Neuronal stem cell (in vitro differentiated cells): Measurements from ENCODE around the gene OTUD7B. TPM values are rescaled to one million over a fixed set of nuclear protein-coding genes. Genes with fewer than 3 reads are reported as not detected.
"Not testable (repeated sequence)": the region's sequence is repeated elsewhere in the genome, so short reads cannot be mapped to it uniquely, and the experiment has no call there.

Experiments used
- DNase-seq: peaks from one replicate; pipeline ENCODE4 v3.0.0-alpha.2; 2013; ENCODE audit warnings: low spot score
- H2AFZ ChIP-seq: one replicate; pipeline ENCODE4 v1.6.1; 2013; ENCODE audit warnings: mild to moderate bottlenecking, low read length, inconsistent platforms
- H2AK5ac ChIP-seq: 2 replicates; pipeline ENCODE4 v1.6.1; 2013; ENCODE audit warnings: low read depth, mild to moderate bottlenecking, inconsistent platforms, low read length, moderate library complexity, mixed read lengths
- H2BK120ac ChIP-seq: 2 replicates; pipeline ENCODE4 v1.6.1; 2013; ENCODE audit warnings: low read depth, mild to moderate bottlenecking, inconsistent platforms, low read length, moderate library complexity, mixed read lengths
- H2BK12ac ChIP-seq: one replicate; pipeline ENCODE4 v1.6.1; 2013; ENCODE audit warnings: low read length, inconsistent platforms
- H2BK15ac ChIP-seq: 2 replicates; pipeline ENCODE4 v1.6.1; 2013; ENCODE audit warnings: mild to moderate bottlenecking, low read length, inconsistent platforms, mixed read lengths
- H2BK5ac ChIP-seq: one replicate; pipeline ENCODE4 v1.6.1; 2013; ENCODE audit warnings: inconsistent platforms, mild to moderate bottlenecking, low read length, moderate library complexity
- H3K14ac ChIP-seq: one replicate; pipeline ENCODE4 v1.6.1; 2013; ENCODE audit warnings: low read length, inconsistent platforms
- H3K18ac ChIP-seq: 2 replicates; pipeline ENCODE4 v1.6.1; 2013; ENCODE audit warnings: low read length, inconsistent platforms
- H3K23ac ChIP-seq: 2 replicates; pipeline ENCODE4 v1.6.1; 2013; ENCODE audit warnings: low read depth, mild to moderate bottlenecking, mixed read lengths, low read length, inconsistent platforms; ENCODE audit not compliant: poor library complexity
- H3K27ac ChIP-seq: replicated peaks from 3 replicates; pipeline ENCODE4 v1.5.1; 2013; ENCODE audit warnings: low read length, inconsistent platforms
- H3K27me3 ChIP-seq, 3 experiments: 2 replicates each; pipeline ENCODE4 v1.6.1; 2013; ENCODE audit warnings: low read length in 3 of 3, mild to moderate bottlenecking in 2 of 3, inconsistent platforms in 1 of 3, low read depth in 1 of 3, mixed read lengths in 1 of 3, moderate library complexity in 1 of 3; ENCODE audit not compliant: control insufficient read depth in 3 of 3, insufficient read depth in 3 of 3
- H3K36me3 ChIP-seq, 2 donors: replicated peaks in 1 of 2; 2 replicates each; pipeline ENCODE4 v1.6.1; 2013; ENCODE audit warnings: low read length in 2 of 2; ENCODE audit not compliant: control insufficient read depth in 2 of 2, insufficient read depth in 2 of 2
- H3K4ac ChIP-seq: 2 replicates; pipeline ENCODE4 v1.6.1; 2013; ENCODE audit warnings: inconsistent platforms, mild to moderate bottlenecking, low read length, moderate library complexity
- H3K4me1 ChIP-seq, 2 donors: 1 replicate in 1 of 2; 2 replicates in 1 of 2; pipeline ENCODE4 v1.6.1; 2013; ENCODE audit warnings: low read length in 2 of 2, low read depth in 1 of 2; ENCODE audit not compliant: control insufficient read depth in 2 of 2, insufficient read depth in 1 of 2
- H3K4me2 ChIP-seq: one replicate; pipeline ENCODE4 v1.6.1; 2013; ENCODE audit warnings: mild to moderate bottlenecking, low read length, inconsistent platforms; ENCODE audit not compliant: insufficient read depth, poor library complexity, severe bottlenecking
- H3K4me3 ChIP-seq, 2 donors: 2 replicates each; pipeline ENCODE4 v1.5.1; 2013; ENCODE audit warnings: low read length in 2 of 2, mild to moderate bottlenecking in 2 of 2, inconsistent platforms in 1 of 2, moderate library complexity in 1 of 2
- H3K79me1 ChIP-seq: one replicate; pipeline ENCODE4 v1.6.1; 2013; ENCODE audit warnings: low read depth, mild to moderate bottlenecking, inconsistent platforms, low read length, moderate library complexity
- H3K9ac ChIP-seq: one replicate; pipeline ENCODE4 v1.6.1; 2013; ENCODE audit warnings: mild to moderate bottlenecking, low read depth, low read length, inconsistent platforms; ENCODE audit not compliant: poor library complexity
- H3K9me3 ChIP-seq, 2 donors: replicated peaks in 1 of 2; 2 replicates each; pipeline versions ENCODE3 to v1.6.1; 2013; ENCODE audit warnings: low read length in 2 of 2, mild to moderate bottlenecking in 2 of 2, inconsistent platforms in 1 of 2, low read depth in 1 of 2, mixed read lengths in 1 of 2, moderate library complexity in 1 of 2; ENCODE audit not compliant: control insufficient read depth in 2 of 2, insufficient read depth in 1 of 2
- H4K8ac ChIP-seq: one replicate; pipeline ENCODE4 v1.6.1; 2013; ENCODE audit warnings: low read depth, mild to moderate bottlenecking, inconsistent platforms, low read length, moderate library complexity
- H4K91ac ChIP-seq: one replicate; pipeline ENCODE4 v1.6.1; 2013; ENCODE audit warnings: low read length, low read depth, mild to moderate bottlenecking, inconsistent platforms; ENCODE audit not compliant: poor library complexity
- WGBS, 2 donors: extraction: QIAGEN DNeasy Blood & Tissue Kit; methylation state at CpG; one replicate each; pipeline ENCODE4 v1.1.7; 2013; ENCODE audit warnings: missing lambda C conversion rate in 2 of 2, mixed read lengths in 1 of 2; ENCODE audit not compliant: insufficient read length in 2 of 2, insufficient replicate concordance in 1 of 2; ENCODE audit errors: extremely low coverage in 2 of 2; 5-methylcytosine and 5-hydroxymethylcytosine counted together
- polyA plus RNA-seq, 2 experiments: library from polyadenylated mRNA; stranded (reverse); fragments of 200-250 nt; gene quantifications; one replicate each; pipeline ENCODE4 v1.2.3, GENCODE V29; 2013

OTUD7B gene
- polyA plus RNA-seq (2013, experiment 1 of 2) = 5.4 TPM
- polyA plus RNA-seq (2013, experiment 2 of 2) = 6.0 TPM

- H4K91ac ChIP-seq = peak within 1 kb of the TSS; percentile 66
- no peaks in the 10 kb centered on the region for H3K9me3 ChIP-seq
- peak within 1 kb of the TSS; percentile 92 for H3K23ac ChIP-seq
- H2AFZ ChIP-seq = peak within 1 kb of the TSS; percentile 99
- H3K4ac ChIP-seq = no peak within 1 kb of the TSS
- H2BK5ac ChIP-seq = peak within 1 kb of the TSS; percentile 88
- peak within 1 kb of the TSS; percentile 98 for H3K9ac ChIP-seq
- no peak within 1 kb of the TSS for H2BK120ac ChIP-seq
- H3K4me3 ChIP-seq = peak within 1 kb of the TSS; percentile 98
- H3K4me1 ChIP-seq = peaks cover 2% of the 10 kb centered on the region in 2 donors
- no CpG with 5 or more reads among the region's 59 CpGs for WGBS, 2 donors
- H2BK15ac ChIP-seq = no peak within 1 kb of the TSS
- no peaks in the 10 kb centered on the region for H3K27me3 ChIP-seq
- H3K27ac ChIP-seq = peak within 1 kb of the TSS; percentile 97
- no peak within 1 kb of the TSS for H3K14ac ChIP-seq
- no peaks in the 10 kb centered on the region for H3K79me1 ChIP-seq
- H4K8ac ChIP-seq = no peak within 1 kb of the TSS
- DNase-seq = peak; percentile 86
- H2AK5ac ChIP-seq = peak within 1 kb of the TSS; percentile 77
- H3K18ac ChIP-seq = peak within 1 kb of the TSS; percentile 95
- peaks cover 0 to 12% of the 10 kb centered on the region in 2 donors for H3K36me3 ChIP-seq
- no peak within 1 kb of the TSS for H2BK12ac ChIP-seq
- peak within 1 kb of the TSS; percentile 93 for H3K4me2 ChIP-seq
These were observed at the start of gene OTUD7B for GRCh38 chr1:150010393-150011115. OTUD7B (minus strand) TSS chr1:150010726; CDS start chr1:149977510, 33,216 bp downstream.

GRCh38 chr1:150060260-150060659 lies 49.7 kb upstream of the OTUD7B start:
- WGBS, 2 donors = no CpG with 5 or more reads among the region's 4 CpGs
- no peak overlapping the region for H2BK5ac ChIP-seq

DNA sequence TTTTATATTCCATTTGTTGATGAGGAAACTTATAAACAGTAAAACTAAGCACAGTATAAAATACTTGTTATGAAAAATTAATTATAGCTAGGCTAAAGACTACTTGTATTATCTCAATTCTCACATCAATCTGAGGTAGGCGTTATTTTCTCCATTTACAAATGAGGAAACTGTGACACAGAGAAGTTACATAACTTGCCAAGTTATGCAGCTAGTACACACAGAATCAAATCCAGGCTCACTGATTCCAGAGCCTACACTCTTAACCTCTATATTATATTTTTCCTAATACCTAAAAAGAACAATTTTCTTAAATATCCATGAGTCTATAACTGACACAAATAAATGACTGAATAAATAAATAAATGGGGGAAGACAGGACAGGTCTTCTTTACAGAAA lies 45.9 kb upstream of the OTUD7B start:
- Histone ChIP-seq H2BK15ac (no peak overlapping the region), H2BK12ac (no peak overlapping the region), H3K14ac (no peak overlapping the region), H3K4me3 (no peak overlapping the region), H3K9ac (no peak overlapping the region), H3K23ac (no peak overlapping the region), H2BK5ac (no peak overlapping the region), H3K4me2 (no peak overlapping the region), H4K8ac (no peak overlapping the region), H3K4me1 (no peaks in the 10 kb centered on the region), H3K36me3 (no peaks in the 10 kb centered on the region), H2AK5ac (no peak overlapping the region), H2BK120ac (no peak overlapping the region), H3K4ac (no peak overlapping the region), H3K18ac (no peak overlapping the region), H3K79me1 (no peaks in the 10 kb centered on the region), H2AFZ (no peak overlapping the region), H3K9me3 (no peaks in the 10 kb centered on the region), H3K27me3 (no peaks in the 10 kb centered on the region), H4K91ac (no peak overlapping the region), H3K27ac (no peak overlapping the region)
- no CpG with 5 or more reads among the region's 1 CpG for WGBS, 2 donors
- no peak for DNase-seq

More at GRCh38 chr1:150060260-150060659, 49.7 kb upstream of the OTUD7B start:
- Histone ChIP-seq H3K14ac (no peak overlapping the region), H3K36me3 (no peaks in the 10 kb centered on the region), H3K4ac (no peak overlapping the region), H3K4me1 (no peaks in the 10 kb centered on the region), H2BK12ac (no peak overlapping the region), H2AFZ (no peak overlapping the region), H3K18ac (no peak overlapping the region), H3K27me3 (no peaks in the 10 kb centered on the region), H3K79me1 (no peaks in the 10 kb centered on the region), H4K8ac (no peak overlapping the region), H3K4me2 (no peak overlapping the region), H4K91ac (no peak overlapping the region), H2BK120ac (no peak overlapping the region), H3K4me3 (no peak overlapping the region), H2AK5ac (no peak overlapping the region), H2BK15ac (no peak overlapping the region), H3K27ac (no peak overlapping the region), H3K9me3 (no peaks in the 10 kb centered on the region), H3K9ac (no peak overlapping the region), H3K23ac (no peak overlapping the region)
- no peak for DNase-seq

GRCh38 chr1:150055507-150055906 lies 45.0 kb upstream of the OTUD7B start:
- H2BK15ac ChIP-seq, H2BK5ac ChIP-seq, H2BK120ac ChIP-seq, H3K4me2 ChIP-seq, H3K4me1 ChIP-seq, H3K23ac ChIP-seq, H2AK5ac ChIP-seq, H3K18ac ChIP-seq, H2AFZ ChIP-seq, H2BK12ac ChIP-seq, H3K27me3 ChIP-seq, H4K8ac ChIP-seq, H3K79me1 ChIP-seq, H3K36me3 ChIP-seq, H4K91ac ChIP-seq, H3K4ac ChIP-seq, H3K9ac ChIP-seq, DNase-seq, H3K9me3 ChIP-seq, H3K4me3 ChIP-seq, H3K14ac ChIP-seq, H3K27ac ChIP-seq: not testable (repeated sequence)
- WGBS, 2 donors = no CpG with 5 or more reads among the region's 4 CpGs
